ELF-1 (cell line): ENCODE results near the gene AGK.
"Not testable (repeated sequence)": the region's sequence is repeated elsewhere in the genome, so short reads cannot be mapped to it uniquely, and the experiment has no call there.

ENCODE experiments used
- DNase-seq: peaks from one replicate; pipeline ENCODE4 v3.0.0-alpha.2; 2016; ENCODE audit warnings: low read depth, low spot score

AGK gene

DNA sequence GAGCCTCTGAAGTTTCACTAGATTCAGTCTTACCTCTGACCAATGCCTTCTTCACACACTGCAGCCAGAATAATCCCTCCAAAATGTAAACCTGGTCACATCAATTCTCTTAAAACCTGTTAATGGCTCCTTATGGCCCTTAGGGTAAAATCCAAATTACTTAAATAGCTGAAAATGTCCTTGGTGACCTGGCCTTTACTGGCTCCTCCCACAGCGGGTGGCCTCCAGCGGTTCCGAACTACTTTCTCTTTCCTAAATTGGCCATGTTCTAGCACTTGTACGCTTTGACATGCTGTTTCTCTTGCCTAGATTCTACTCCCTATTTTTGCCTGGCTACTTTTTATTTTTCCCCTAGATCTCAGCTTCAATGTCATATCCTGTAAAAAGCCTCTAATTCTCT lies 36.1 kb downstream of the AGK start:
- DNase-seq: peak; percentile 46

GRCh38 chr7:141588912-141589311 lies 37.7 kb downstream of the AGK start:
- DNase-seq: no peak

GRCh38 chr7:141590071-141590470 lies 38.9 kb downstream of the AGK start:
- DNase-seq: no peak

GRCh38 chr7:141590666-141591065 lies 39.5 kb downstream of the AGK start:
- DNase-seq: no peak

DNA sequence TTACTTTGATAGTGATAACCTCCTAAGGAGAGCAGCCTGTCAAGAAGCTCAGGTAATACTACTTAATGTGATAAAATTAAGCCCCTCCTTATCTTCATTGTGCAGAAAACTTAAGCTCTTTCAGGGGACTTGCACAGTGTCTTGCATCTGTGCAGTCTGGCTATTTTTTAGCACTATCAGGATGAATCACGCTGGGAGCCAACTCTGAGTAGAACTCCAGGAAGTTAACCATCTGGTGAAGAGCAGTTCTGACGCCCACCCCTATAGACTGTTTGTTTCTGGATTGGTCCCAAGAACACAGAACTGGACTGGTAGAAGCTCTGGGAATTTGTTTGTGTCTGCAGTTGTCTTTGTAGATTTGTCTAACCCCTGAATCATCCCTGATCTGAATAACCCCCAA lies 41.9 kb downstream of the AGK start:
- DNase-seq: no peak

- no peak for DNase-seq
Measured at GRCh38 chr7:141597966-141598365, 46.8 kb downstream of the AGK start.

- DNase-seq: no peak
Measured at GRCh38 chr7:141598408-141598807, 47.2 kb downstream of the AGK start.

GRCh38 chr7:141600168-141601006 lies 49.2 kb downstream of the AGK start:
- no peak for DNase-seq

DNA sequence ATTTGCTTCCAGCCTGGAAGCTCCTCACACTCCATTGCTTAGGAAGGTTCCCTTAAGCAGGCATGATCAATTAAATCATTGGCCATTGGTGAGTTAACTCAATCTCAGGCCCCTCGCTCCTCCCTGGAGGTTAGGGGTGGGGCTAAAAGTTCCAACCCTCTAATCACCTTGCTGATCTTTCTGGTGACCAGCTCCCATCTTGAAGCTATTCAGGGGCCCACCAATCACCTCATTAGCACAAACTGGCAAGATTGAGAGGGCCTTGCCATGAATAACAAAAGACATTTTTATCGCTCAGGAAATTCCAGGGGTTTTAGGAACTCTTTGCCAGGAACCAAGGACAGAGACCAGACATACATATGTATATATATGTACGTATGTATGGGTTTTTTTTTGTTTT lies 58.4 kb downstream of the AGK start:
- no peak for DNase-seq

DNA sequence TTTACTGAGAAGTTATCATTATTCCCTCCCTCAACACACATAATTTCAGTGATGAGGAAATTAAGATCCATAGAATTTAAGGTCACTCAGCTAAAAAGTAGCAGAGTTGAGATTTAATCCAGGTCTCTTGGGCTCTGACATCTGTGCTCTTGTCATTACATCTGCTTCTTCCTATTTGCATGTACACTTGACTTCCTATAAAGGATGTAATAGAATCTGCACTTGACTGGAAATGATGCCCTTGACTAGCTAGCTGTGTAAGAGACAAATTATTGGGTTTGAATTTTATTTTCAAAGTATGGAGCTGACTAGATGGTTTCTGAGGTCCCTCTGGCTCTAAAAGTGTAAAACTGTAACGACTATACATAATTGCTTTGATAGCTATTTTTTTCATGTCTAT lies 59.5 kb downstream of the AGK start:
- no peak for DNase-seq

GRCh38 chr7:141612861-141613260 lies 61.7 kb downstream of the AGK start:
- no peak for DNase-seq

GRCh38 chr7:141617280-141617679 lies 66.1 kb downstream of the AGK start:
- no peak for DNase-seq

DNA sequence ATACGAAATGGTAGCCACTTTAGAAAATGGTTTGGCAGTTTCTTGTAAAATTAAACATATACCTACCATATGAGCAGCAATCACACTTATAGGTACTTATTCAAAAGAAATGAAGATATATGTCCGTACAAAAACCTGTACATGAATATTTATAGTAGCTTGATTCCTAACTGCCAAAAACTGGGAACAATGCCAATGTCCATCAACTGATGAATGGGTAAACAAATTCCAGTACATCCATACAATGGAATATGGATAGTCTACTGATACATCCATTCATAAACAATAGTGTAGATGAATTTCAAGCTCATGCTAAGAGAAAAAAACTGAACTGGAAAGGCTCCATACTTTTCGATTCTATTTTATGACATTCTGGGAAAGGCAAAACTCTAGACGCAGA lies 68.5 kb downstream of the AGK start:
- DNase-seq: no peak

DNA sequence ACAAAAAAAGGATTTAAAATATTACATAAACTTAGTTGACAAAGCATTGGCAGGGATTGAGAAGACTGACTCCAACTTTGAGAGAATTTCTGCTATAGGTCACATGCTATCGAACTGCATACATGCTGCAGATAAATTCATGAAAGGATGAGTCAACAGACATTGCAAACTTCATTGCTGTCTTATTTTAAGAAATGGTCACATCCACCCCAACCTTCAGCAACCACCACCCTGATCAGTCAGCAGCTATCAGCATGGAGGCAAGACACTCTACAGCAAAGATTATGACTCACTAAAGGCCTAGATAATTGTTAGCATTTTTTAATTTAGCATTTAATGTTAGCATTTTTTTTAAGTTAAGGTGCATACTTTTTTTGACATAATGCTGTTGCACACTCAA lies 73.6 kb downstream of the AGK start:
- no peak for DNase-seq

- no peak for DNase-seq
Measured at GRCh38 chr7:141630621-141631020, 79.4 kb downstream of the AGK start.

DNA sequence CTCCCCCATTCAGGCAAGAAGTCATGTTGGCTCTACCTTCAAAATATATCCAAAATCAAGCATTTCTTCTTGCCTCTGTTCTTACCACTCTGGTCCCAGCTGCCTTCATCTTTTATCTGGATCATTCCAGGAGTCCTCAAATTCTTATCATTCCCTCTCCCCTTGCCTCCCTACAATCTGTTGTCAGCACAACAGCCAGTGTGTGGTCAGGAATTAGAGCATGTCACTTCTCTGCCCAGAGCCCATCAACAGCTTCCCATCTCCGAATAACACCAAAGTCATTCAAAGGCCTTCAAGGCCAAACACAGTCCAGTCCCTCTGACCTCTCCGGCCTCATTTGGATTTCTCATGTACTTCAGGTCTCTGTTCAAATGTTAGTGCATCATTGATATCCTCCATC lies 80.3 kb downstream of the AGK start:
- DNase-seq: no peak

GRCh38 chr7:141634065-141634464 lies 82.9 kb downstream of the AGK start:
- DNase-seq: no peak

DNA sequence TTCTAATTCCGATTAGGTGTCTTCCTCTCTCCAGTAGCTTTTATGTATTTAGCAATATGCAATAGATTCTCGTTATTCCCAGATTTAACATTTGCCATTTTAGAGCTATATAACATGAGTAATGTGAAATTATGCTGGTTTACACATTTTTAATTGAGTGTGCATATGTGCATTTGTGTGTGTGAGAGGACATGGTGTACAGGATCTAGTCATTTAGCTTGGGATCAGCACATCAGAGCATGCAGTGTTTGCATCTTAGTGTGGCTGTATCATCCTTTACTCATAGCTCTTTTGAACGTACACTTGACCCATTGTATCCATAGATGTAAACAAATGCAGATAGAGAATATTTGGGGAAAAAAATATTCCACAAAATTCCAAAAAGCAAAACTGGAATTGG lies 84.8 kb downstream of the AGK start:
- no peak for DNase-seq

DNA sequence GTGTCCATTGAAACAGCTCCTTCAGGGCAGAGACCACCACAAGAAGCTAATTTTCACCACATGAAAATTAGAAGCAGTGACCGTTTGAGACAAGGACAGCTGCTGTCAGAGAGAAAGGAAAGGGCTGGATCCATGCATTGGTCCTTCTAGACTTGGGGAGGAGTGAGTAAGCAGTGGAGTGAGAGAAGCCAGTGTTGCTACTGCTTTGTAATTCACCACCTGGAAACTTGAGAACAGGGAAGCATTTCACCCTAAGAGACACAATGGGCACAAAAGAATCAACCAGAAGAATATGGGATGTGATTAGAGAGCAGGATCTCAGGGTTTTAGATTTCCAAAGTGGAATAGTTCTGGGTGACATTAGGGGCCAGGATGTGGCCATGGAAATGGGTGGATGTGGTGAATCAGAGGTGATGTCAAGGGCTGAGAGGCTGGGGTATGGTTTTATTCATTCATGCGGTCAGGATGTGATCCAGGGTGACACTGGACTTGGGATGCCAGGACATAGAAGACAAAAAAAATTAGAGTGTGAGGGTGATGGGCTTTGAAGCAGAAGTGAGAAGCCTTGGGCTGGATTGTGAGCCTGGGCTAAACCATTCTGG lies 89.1 kb downstream of the AGK start:
- DNase-seq: no peak

GRCh38 chr7:141641876-141642275 lies 90.7 kb downstream of the AGK start:
- no peak for DNase-seq

- no peak for DNase-seq
Measured at GRCh38 chr7:141645188-141645587, 94.0 kb downstream of the AGK start.

DNA sequence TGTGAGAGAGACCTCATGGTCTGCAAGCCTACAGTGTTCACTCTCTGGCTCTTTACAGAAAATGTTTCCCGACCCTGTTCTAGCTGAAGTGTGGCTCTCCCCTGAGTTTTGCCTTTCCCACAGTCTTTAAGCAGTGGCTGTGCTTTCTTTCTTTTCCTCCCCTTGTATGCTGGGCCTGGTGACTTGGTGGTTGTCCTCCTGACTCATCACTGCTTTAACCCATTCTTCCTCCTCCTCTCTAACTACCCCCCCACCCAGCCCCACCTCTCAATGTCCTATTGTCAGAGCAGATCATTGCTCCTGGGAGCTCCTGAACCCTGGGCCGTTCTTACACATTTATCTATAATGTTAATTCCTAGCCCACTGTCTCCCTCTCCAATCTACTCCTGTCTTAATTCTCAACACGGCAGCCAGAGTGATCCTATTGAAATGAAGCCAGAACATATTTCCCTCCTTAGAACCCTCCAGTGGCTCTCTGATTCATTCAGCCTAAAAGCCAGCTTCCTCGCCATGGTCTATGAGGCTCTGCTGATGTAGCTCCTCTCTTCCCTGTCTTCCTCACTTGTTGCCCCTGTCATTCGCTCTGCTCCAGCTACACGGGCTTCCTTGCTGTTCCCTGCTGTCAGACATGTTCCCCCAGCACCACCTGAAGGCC lies 95.7 kb downstream of the AGK start:
- DNase-seq: no peak

- not testable (repeated sequence) for DNase-seq
Measured at GRCh38 chr7:141647701-141648100, 96.5 kb downstream of the AGK start.
